Measurements from ENCODE around the gene OSBPL9.

GRCh38 chr1:51679435-51679834 is 62.5 kb downstream of the OSBPL9 start:
- TF ChIP-seq, protein P1, sequence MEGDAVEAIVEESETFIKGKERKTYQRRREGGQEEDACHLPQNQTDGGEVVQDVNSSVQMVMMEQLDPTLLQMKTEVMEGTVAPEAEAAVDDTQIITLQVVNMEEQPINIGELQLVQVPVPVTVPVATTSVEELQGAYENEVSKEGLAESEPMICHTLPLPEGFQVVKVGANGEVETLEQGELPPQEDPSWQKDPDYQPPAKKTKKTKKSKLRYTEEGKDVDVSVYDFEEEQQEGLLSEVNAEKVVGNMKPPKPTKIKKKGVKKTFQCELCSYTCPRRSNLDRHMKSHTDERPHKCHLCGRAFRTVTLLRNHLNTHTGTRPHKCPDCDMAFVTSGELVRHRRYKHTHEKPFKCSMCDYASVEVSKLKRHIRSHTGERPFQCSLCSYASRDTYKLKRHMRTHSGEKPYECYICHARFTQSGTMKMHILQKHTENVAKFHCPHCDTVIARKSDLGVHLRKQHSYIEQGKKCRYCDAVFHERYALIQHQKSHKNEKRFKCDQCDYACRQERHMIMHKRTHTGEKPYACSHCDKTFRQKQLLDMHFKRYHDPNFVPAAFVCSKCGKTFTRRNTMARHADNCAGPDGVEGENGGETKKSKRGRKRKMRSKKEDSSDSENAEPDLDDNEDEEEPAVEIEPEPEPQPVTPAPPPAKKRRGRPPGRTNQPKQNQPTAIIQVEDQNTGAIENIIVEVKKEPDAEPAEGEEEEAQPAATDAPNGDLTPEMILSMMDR (IDR thresholded peaks at IDR 0.05; ENCODE audit: insufficient read depth, low read length) = no peak
- no peak for TF ChIP-seq POLR2AphosphoS5 (IDR thresholded peaks at IDR 0.05; ENCODE audit: low read depth)
